Erythroblast (primary cell): ENCODE data around the gene S100A9.

Experiments
- GATA1 ChIP-seq: IDR thresholded peaks from 2 replicates; pipeline ENCODE4 v1.6.1; 2011; ENCODE audit warnings: low read depth, mild to moderate bottlenecking, control low read depth, low read length, moderate library complexity
- POLR2A ChIP-seq: IDR thresholded peaks from 2 replicates; pipeline ENCODE4 v1.6.1; 2011; ENCODE audit warnings: mild to moderate bottlenecking, low read length

DNA sequence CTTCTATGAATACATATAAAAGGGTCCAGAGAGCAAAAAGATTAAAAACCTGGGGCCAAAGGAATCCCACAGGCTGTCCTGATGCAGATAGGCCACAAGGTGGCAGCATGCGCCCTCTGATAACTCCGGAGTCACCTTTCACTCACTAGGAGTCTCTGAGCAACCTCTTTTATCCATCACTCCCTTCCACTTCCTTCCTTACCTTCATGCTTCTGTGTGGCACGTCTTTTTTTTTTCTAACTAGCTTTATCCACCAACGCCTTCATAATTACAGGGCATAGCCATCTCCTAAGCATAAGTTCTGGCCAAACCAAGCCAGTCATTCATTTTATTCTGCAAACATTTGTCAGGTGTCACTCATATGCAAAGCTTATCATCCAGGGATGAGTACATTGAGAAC, 5.1 kb upstream of the S100A9 start:
- no peak for TF ChIP-seq POLR2A
- no peak for TF ChIP-seq GATA1
